Mesendoderm (in vitro differentiated cells): Measurements from ENCODE around the gene NR5A2.

Experiments
- DNase-seq: peaks from one replicate; pipeline ENCODE4 v3.0.0; 2013
- H2AK5ac ChIP-seq: 2 replicates; pipeline ENCODE4 v1.6.1; 2013; ENCODE audit warnings: low read length, inconsistent platforms
- H2BK120ac ChIP-seq: 2 replicates; pipeline ENCODE4 v1.6.1; 2013; ENCODE audit warnings: low read depth, mild to moderate bottlenecking, low read length, moderate library complexity, mixed read lengths
- H2BK15ac ChIP-seq: replicated peaks from 2 replicates; pipeline ENCODE4 v1.6.1; 2013; ENCODE audit warnings: low read depth, mild to moderate bottlenecking, moderate library complexity
- H2BK5ac ChIP-seq: 2 replicates; pipeline ENCODE4 v1.6.1; 2013; ENCODE audit warnings: low read length, inconsistent platforms
- H3K18ac ChIP-seq: 2 replicates; pipeline ENCODE4 v1.6.1; 2013; ENCODE audit warnings: mild to moderate bottlenecking, low read length, mixed read lengths
- H3K23ac ChIP-seq: one replicate; pipeline ENCODE4 v1.6.1; 2013; ENCODE audit warnings: low read length
- H3K27ac ChIP-seq: 2 replicates; pipeline ENCODE4 v1.5.1; 2013; ENCODE audit warnings: low read depth, mild to moderate bottlenecking, inconsistent platforms, low read length, moderate library complexity
- H3K27me3 ChIP-seq: 2 replicates; pipeline ENCODE4 v1.6.1; 2013; ENCODE audit warnings: low read length, control low read depth, mild to moderate bottlenecking, inconsistent platforms; ENCODE audit not compliant: insufficient read depth, poor library complexity
- H3K36me3 ChIP-seq: 2 replicates; pipeline ENCODE4 v1.6.1; 2013; ENCODE audit warnings: low read length, inconsistent platforms; ENCODE audit not compliant: control insufficient read depth, insufficient read depth
- H3K4ac ChIP-seq: one replicate; pipeline ENCODE4 v1.6.1; 2013; ENCODE audit warnings: low read depth, mild to moderate bottlenecking, low read length, moderate library complexity
- H3K4me1 ChIP-seq: 2 replicates; pipeline ENCODE4 v1.6.1; 2013; ENCODE audit warnings: low read depth, low read length, inconsistent platforms; ENCODE audit not compliant: control insufficient read depth
- H3K4me2 ChIP-seq: 2 replicates; pipeline ENCODE4 v1.6.1; 2013; ENCODE audit warnings: low read length
- H3K4me3 ChIP-seq: 2 replicates; pipeline ENCODE4 v1.5.1; 2013; ENCODE audit warnings: mild to moderate bottlenecking, low read length
- H3K56ac ChIP-seq: one replicate; pipeline ENCODE4 v1.6.1; 2013; ENCODE audit warnings: low read length
- H3K79me1 ChIP-seq: 2 replicates; pipeline ENCODE4 v1.6.1; 2013; ENCODE audit warnings: low read length, inconsistent platforms
- H3K79me2 ChIP-seq: 2 replicates; pipeline ENCODE4 v1.6.1; 2013; ENCODE audit warnings: mild to moderate bottlenecking, low read length; ENCODE audit not compliant: control insufficient read depth, insufficient read depth
- H3K9ac ChIP-seq: 2 replicates; pipeline ENCODE4 v1.6.1; 2013; ENCODE audit warnings: low read length, inconsistent platforms
- H4K5ac ChIP-seq: one replicate; pipeline ENCODE4 v1.6.1; 2013; ENCODE audit warnings: low read length
- H4K8ac ChIP-seq: one replicate; pipeline ENCODE4 v1.6.1; 2013; ENCODE audit warnings: low read depth, mild to moderate bottlenecking, control low read depth, low read length, moderate library complexity
- WGBS: extraction: QIAGEN DNeasy Blood & Tissue Kit; methylation state at CpG from one replicate; pipeline ENCODE4 v1.1.7; 2013; ENCODE audit warnings: low lambda C conversion rate, missing lambda C conversion rate; ENCODE audit not compliant: insufficient coverage; ENCODE audit errors: extremely low coverage; 5-methylcytosine and 5-hydroxymethylcytosine counted together

NR5A2 gene

GRCh38 chr1:200039849-200040474 is 12.5 kb downstream of the NR5A2 start:
- no peak overlapping the region for H3K27ac ChIP-seq
- H4K8ac ChIP-seq, result no peak overlapping the region
- peak; percentile 25 for DNase-seq
- no peak overlapping the region for H2BK5ac ChIP-seq
- no CpG with 5 or more reads among the region's 26 CpGs for WGBS
- H3K79me1 ChIP-seq, result no peaks in the 10 kb centered on the region
- peak overlapping the region; percentile 93 for H3K56ac ChIP-seq
- peak overlapping the region; percentile 74 for H3K4me3 ChIP-seq
- no peaks in the 10 kb centered on the region for H3K36me3 ChIP-seq
- H3K23ac ChIP-seq, result no peak overlapping the region
- no peak overlapping the region for H3K18ac ChIP-seq
- peaks cover 46% of the 10 kb centered on the region for H3K27me3 ChIP-seq
- H3K4ac ChIP-seq, result no peak overlapping the region
- peaks cover 10% of the 10 kb centered on the region for H3K4me1 ChIP-seq
- H3K9ac ChIP-seq, result peak overlapping the region; percentile 74
- H3K79me2 ChIP-seq, result no peaks in the 10 kb centered on the region
- no peak overlapping the region for H4K5ac ChIP-seq
- H2BK120ac ChIP-seq, result no peak overlapping the region
- no peak overlapping the region for H2AK5ac ChIP-seq
- no peak overlapping the region for H2BK15ac ChIP-seq
- H3K4me2 ChIP-seq, result peak overlapping the region; percentile 100

GRCh38 chr1:200040481-200041138 is 13.1 kb downstream of the NR5A2 start:
- Histone ChIP-seq H3K79me1 (no peaks in the 10 kb centered on the region), H3K4ac (no peak overlapping the region), H3K36me3 (no peaks in the 10 kb centered on the region), H3K4me3 (peak overlapping the region; percentile 10), H3K23ac (no peak overlapping the region), H2BK5ac (no peak overlapping the region), H3K27ac (no peak overlapping the region), H3K27me3 (peaks cover 40% of the 10 kb centered on the region), H3K9ac (peak overlapping the region; percentile 43), H3K79me2 (no peaks in the 10 kb centered on the region), H2BK120ac (no peak overlapping the region), H3K18ac (peak overlapping the region; percentile 6), H2BK15ac (no peak overlapping the region), H3K4me1 (peaks cover 10% of the 10 kb centered on the region), H4K5ac (no peak overlapping the region), H3K56ac (peak overlapping the region; percentile 75), H3K4me2 (peak overlapping the region; percentile 100), H4K8ac (no peak overlapping the region), H2AK5ac (no peak overlapping the region)
- DNase-seq, result peak; percentile 83
- WGBS, result no CpG with 5 or more reads among the region's 35 CpGs

GRCh38 chr1:200041337-200042118 is 14.0 kb downstream of the NR5A2 start:
- WGBS, result no CpG with 5 or more reads among the region's 35 CpGs
- Histone ChIP-seq H2BK120ac (no peak overlapping the region), H3K4me1 (peaks cover 8% of the 10 kb centered on the region), H3K79me1 (no peaks in the 10 kb centered on the region), H2AK5ac (no peak overlapping the region), H3K4me2 (peak overlapping the region; percentile 100), H3K27ac (no peak overlapping the region), H3K4me3 (no peak overlapping the region), H3K79me2 (no peaks in the 10 kb centered on the region), H3K56ac (peak overlapping the region; percentile 62), H3K9ac (peak overlapping the region; percentile 33), H2BK15ac (no peak overlapping the region), H2BK5ac (no peak overlapping the region), H4K5ac (no peak overlapping the region), H4K8ac (no peak overlapping the region), H3K36me3 (no peaks in the 10 kb centered on the region), H3K27me3 (peaks cover 31% of the 10 kb centered on the region), H3K23ac (no peak overlapping the region), H3K18ac (peak overlapping the region; percentile 14), H3K4ac (no peak overlapping the region)
- peak; percentile 55 for DNase-seq

- DNase-seq, result peak; percentile 53
Observed at GRCh38 chr1:200042119-200042551, 14.6 kb downstream of the NR5A2 start.

GRCh38 chr1:200042552-200043335 is 15.2 kb downstream of the NR5A2 start:
- Histone ChIP-seq H3K27me3 (peaks cover 22% of the 10 kb centered on the region), H3K4ac (no peak overlapping the region), H4K5ac (no peak overlapping the region), H2AK5ac (no peak overlapping the region), H3K4me1 (peaks cover 5% of the 10 kb centered on the region), H3K27ac (no peak overlapping the region), H4K8ac (no peak overlapping the region), H3K4me2 (peak overlapping the region; percentile 100), H3K79me1 (no peaks in the 10 kb centered on the region), H3K18ac (peak overlapping the region; percentile 14), H2BK120ac (no peak overlapping the region), H3K56ac (peak overlapping the region; percentile 30), H3K4me3 (peak overlapping the region; percentile 51), H3K9ac (peak overlapping the region; percentile 42), H3K79me2 (no peaks in the 10 kb centered on the region), H3K36me3 (no peaks in the 10 kb centered on the region), H2BK5ac (no peak overlapping the region), H2BK15ac (no peak overlapping the region), H3K23ac (no peak overlapping the region)
- DNase-seq, result peak; percentile 76
- no CpG with 5 or more reads among the region's 48 CpGs for WGBS

More at GRCh38 chr1:200042119-200042551, 14.6 kb downstream of the NR5A2 start:
- no peaks in the 10 kb centered on the region for H3K79me2 ChIP-seq
- no peak overlapping the region for H2BK5ac ChIP-seq
- no peak overlapping the region for H4K5ac ChIP-seq
- no peaks in the 10 kb centered on the region for H3K79me1 ChIP-seq
- H3K36me3 ChIP-seq, result no peaks in the 10 kb centered on the region
- H4K8ac ChIP-seq, result no peak overlapping the region
- peaks cover 28% of the 10 kb centered on the region for H3K27me3 ChIP-seq
- H3K18ac ChIP-seq, result peak overlapping the region; percentile 14
- WGBS, result no CpG with 5 or more reads among the region's 22 CpGs
- peak overlapping the region; percentile 30 for H3K56ac ChIP-seq
- no peak overlapping the region for H3K27ac ChIP-seq
- no peak overlapping the region for H2BK120ac ChIP-seq
- peaks cover 5% of the 10 kb centered on the region for H3K4me1 ChIP-seq
- no peak overlapping the region for H2BK15ac ChIP-seq
- H3K9ac ChIP-seq, result peak overlapping the region; percentile 42
- H3K4me3 ChIP-seq, result peak overlapping the region; percentile 51
- H3K4ac ChIP-seq, result no peak overlapping the region
- no peak overlapping the region for H2AK5ac ChIP-seq
- H3K23ac ChIP-seq, result no peak overlapping the region
- H3K4me2 ChIP-seq, result peak overlapping the region; percentile 100
